GM23248 (cell line): ENCODE results near the gene EBF3.

ENCODE experiments used
- EZH2 ChIP-seq: fragments of 200-600 bp; sonication (generic); IDR thresholded peaks from 2 replicates; pipeline ENCODE4 v1.6.1; 2018; ENCODE audit warnings: antibody characterized with exemption, mild to moderate bottlenecking; ENCODE audit not compliant: insufficient read depth, poor library complexity, severe bottlenecking
- EZH2phosphoT487 ChIP-seq: fragments of 200-600 bp; sonication (generic); IDR thresholded peaks from 2 replicates; pipeline ENCODE4 v1.6.1; 2018; ENCODE audit warnings: antibody characterized with exemption, moderate library complexity, mild to moderate bottlenecking, low read depth; ENCODE audit not compliant: insufficient read depth

- no peak for TF ChIP-seq EZH2
- no peak for TF ChIP-seq EZH2phosphoT487
Measured at GRCh38 chr10:129908406-129908805, 55.7 kb downstream of the EBF3 start.
